Mammary epithelial cell (primary cell): ENCODE measurements around the gene PHOSPHO2.

ENCODE experiments used
- EZH2 ChIP-seq: IDR thresholded peaks from 2 replicates; pipeline ENCODE4 v1.6.1; 2012; ENCODE audit warnings: low read length, inconsistent platforms, borderline replicate concordance
- TF ChIP-seq, protein P1 (sequence below), 2 donors: IDR thresholded peaks in 1 of 2; conservative IDR thresholded peaks in 1 of 2; 2 replicates each; pipeline ENCODE4 v1.5.1; 2011 to 2012; ENCODE audit warnings: inconsistent platforms in 2 of 2, low read length in 2 of 2, mild to moderate bottlenecking in 2 of 2, control low read depth in 1 of 2, low read depth in 1 of 2; ENCODE audit not compliant: insufficient read depth in 1 of 2; ENCODE audit errors: extremely low read depth in 1 of 2

- TF ChIP-seq, protein P1, sequence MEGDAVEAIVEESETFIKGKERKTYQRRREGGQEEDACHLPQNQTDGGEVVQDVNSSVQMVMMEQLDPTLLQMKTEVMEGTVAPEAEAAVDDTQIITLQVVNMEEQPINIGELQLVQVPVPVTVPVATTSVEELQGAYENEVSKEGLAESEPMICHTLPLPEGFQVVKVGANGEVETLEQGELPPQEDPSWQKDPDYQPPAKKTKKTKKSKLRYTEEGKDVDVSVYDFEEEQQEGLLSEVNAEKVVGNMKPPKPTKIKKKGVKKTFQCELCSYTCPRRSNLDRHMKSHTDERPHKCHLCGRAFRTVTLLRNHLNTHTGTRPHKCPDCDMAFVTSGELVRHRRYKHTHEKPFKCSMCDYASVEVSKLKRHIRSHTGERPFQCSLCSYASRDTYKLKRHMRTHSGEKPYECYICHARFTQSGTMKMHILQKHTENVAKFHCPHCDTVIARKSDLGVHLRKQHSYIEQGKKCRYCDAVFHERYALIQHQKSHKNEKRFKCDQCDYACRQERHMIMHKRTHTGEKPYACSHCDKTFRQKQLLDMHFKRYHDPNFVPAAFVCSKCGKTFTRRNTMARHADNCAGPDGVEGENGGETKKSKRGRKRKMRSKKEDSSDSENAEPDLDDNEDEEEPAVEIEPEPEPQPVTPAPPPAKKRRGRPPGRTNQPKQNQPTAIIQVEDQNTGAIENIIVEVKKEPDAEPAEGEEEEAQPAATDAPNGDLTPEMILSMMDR (conservative IDR thresholded peaks at IDR 0.05 in 1 of 2, IDR thresholded peaks at IDR 0.05 in 1 of 2; ENCODE audit: extremely low read depth in 1 of 2, insufficient read depth in 1 of 2, low read depth in 1 of 2, low read length in 2 of 2): no peak
- no peak for TF ChIP-seq EZH2
Measured at GRCh38 chr2:169713331-169713730, 19.1 kb downstream of the PHOSPHO2 start.
